Activated CD4-positive, CD25-positive, alpha-beta regulatory T cell treated with anti-CD3 and anti-CD28 coated beads, Interleukin-2, amount 50 U/mL, for 16 hours (primary cell): ENCODE measurements around the gene FEV.

Experiments used
- DNase-seq: peaks from one replicate; pipeline ENCODE4 v3.0.0-alpha.2; 2020; ENCODE audit warnings: low read depth, low spot score

Gene FEV

GRCh38 chr2:218993345-218994315 is 8.6 kb upstream of the FEV start, which contains the start of gene CRYBA2:
TSS of gene CRYBA2 (minus strand) at chr2:218993422. CDS start at chr2:218993176, 246 bp downstream.
- no peak for DNase-seq

DNA sequence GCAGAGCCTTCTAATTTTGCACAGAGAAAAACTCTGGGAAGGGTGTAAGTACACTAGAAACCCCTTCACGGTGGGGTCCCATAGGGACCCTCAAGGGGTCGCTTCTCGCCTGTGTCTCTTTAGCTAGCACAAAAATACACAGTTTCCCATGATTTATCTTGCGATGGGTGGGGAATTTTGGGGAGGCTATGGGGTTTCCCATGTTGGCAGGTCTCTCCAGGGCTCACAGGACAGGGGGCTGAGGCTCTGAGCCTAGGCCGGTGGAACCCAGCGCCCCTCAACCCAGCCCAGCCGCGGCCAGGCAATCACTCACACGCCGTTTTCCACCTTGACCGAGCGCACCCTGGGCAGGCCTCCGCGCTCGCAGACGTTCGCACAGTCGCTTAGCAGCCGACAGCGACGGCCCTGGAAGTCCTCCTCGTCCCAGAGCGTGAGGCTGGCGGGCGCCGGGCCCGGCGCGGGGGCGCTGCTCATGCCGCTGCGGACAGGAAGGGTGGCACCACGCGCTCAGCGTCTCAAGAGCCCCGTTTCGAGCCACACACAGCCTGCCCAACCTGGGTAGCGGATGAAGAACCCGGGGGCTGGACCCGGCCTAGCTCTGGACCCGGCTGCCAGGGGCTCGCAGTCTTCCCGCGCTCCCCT is 7.8 kb upstream of the FEV start:
- DNase-seq = no peak

- no peak for DNase-seq
Observed at GRCh38 chr2:218992196-218992595, 7.2 kb upstream of the FEV start.

DNA sequence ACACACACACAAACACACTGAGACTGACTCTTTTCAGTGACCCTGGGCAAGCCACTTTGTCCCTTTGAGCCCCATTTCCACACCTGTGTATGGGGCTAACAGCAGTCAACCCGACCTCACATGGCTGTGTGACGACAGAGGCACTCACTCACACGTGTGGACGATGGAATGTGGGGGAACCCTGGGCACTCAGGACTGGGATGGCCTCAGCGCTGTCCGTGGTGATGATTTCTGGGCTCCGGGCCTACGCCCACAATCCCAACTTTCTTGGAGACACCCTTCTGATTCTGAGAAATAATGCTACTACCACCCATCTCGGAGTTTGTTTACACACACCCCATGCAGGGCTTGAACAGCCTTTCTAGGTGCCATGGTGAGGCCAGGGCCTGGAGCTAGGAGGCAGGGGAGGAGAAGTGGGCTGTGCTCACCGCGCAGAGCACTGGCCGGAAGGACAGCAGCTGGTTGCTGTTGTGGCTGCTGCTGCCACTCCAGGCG is 6.7 kb upstream of the FEV start:
- no peak for DNase-seq

GRCh38 chr2:218990612-218991011 is 5.6 kb upstream of the FEV start:
- no peak for DNase-seq

- DNase-seq = no peak
Observed at GRCh38 chr2:218990052-218990451, 5.1 kb upstream of the FEV start.

GRCh38 chr2:218988650-218989049 is 3.7 kb upstream of the FEV start:
- no peak for DNase-seq

GRCh38 chr2:218988164-218988563 is 3.2 kb upstream of the FEV start:
- DNase-seq = no peak

DNA sequence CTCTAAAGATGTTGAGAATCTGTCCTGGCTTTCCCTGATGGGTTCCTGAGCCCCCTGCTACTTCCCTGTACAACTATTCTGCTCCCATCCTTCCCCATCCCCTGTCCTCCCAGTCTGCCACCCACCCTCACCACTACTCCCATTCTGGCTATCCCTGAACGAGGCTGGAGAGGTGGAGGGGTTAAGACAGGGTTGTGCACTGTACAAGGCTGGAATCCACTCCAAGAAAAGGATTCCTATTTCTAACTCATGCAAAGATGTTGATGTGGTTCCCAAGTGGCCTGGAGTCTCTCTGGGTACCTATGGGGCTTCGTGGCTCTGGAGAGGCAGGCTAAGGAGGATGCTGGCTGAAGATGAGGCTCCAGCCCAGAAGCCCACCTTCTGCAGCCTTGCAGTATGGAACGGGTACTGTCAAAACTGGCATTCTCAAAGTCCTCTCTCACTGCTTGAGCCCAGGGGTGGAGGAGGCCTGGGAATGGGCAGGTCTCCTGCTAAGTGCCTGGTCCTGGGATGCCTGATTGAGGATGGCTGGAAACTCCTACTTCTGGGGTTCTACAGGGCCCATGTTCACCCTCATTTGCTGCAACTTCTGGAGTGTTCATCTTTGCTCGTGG is 1.3 kb upstream of the FEV start:
- DNase-seq = no peak

- no peak for DNase-seq
Observed at GRCh38 chr2:218985325-218986091, 524 bp upstream of the FEV start.

DNA sequence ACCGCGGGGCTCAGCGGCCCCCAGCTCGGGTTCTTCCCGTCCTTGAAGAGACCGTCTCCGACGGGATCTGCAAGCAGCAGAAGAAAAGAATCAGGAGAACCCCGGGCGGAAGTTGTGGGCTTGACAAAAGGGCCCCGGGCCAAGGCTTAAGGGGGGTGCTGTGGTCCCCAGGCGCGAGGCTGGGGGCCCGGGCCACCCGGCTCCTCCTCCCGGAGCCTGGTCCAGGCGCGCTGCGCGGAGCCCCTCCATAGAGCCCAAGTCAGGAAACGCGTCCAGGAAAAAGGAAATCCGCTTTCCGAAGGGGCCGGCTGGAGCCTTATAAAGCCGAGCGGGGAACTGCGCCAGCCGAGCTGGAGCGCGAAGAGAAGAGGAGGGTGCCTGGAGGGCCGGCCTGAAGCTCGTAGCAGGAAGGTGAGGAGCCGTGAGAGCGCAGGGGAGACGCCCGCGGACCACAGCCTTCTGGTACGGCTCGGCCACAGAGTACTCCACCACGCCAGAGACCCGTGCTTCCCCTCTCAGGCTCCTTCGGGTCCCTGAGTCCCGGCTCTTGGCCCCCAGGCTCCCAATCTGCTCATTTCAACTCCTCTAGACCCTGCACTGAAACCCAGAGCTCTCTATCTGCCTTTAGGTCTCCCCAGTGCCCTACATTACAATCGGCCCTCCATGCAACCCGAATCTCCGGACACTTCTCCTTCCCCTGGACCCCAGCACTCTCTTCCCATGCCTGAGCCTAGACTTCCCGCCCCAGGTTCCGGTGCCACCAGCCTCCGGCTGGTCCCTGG is 554 bp downstream of the FEV start:
- DNase-seq = no peak

GRCh38 chr2:218983934-218984238 is 1.1 kb downstream of the FEV start:
- no peak for DNase-seq

DNA sequence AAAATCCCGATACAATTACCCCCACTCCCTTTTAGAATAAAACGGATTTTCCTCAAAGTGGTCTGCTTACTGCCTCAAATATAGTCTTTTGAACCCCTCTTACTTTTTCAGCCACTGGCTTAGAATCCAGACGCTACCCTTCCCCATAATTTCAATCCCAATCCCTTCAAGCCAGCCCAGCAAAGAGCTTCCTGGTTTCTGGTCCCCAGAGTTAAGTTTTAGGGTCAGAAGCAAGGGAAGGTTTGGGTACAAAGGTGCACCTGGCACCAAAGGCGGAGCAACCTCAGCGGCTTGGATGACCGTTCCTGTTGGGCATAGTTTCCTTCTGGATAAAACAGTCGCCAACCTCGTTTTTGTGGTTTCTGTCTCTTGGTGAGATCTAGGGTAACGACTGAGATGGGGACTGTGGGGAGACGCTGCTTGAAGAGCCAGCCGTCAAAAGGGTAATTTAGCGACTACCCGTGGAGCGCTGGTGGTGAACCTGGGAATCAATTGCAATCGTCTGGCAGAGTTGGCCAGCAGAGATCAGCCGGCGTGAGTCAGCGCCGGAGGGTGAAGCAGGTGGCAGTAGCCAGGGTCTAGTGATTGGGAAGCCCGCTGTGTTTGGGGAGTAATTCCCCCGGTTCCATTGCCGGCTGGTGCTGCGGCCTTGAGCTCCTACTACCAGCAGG is 1.6 kb downstream of the FEV start:
- no peak for DNase-seq

- DNase-seq = no peak
Observed at GRCh38 chr2:218982586-218983262, 2.3 kb downstream of the FEV start.

DNA sequence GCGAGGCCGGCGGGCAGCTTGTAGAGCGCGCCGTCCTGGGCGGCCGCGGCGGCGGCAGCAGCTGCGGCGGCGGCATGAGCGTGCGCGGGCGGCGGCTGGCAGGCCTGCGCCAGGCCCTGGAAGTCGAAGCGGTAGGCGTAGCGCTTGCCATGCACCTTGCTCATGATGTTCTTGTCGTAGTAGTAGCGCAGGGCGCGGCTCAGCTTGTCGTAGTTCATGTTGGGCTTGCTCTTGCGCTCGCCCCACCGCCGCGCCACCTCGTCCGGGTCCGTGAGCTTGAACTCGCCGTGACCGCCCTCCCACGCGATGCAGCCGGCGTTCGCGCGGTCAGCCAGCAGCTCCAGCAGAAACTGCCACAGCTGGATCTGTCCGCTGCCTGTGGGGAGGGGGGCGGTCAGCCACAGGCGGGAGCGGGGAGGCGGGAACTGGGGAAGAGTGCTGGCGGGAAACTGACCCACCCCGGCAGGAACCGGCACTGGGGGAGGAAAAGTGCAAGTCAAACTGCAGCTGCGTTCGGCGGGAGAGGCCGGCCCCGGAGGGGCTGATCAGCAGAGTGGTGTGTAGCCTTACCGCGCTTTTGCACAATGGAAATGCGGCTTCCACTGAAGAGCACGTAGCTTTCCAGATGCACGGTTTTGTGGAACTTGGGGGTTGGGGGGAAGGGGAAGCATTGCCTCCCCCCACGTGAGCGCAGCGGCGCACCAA is 3.0 kb downstream of the FEV start:
- DNase-seq = no peak

DNA sequence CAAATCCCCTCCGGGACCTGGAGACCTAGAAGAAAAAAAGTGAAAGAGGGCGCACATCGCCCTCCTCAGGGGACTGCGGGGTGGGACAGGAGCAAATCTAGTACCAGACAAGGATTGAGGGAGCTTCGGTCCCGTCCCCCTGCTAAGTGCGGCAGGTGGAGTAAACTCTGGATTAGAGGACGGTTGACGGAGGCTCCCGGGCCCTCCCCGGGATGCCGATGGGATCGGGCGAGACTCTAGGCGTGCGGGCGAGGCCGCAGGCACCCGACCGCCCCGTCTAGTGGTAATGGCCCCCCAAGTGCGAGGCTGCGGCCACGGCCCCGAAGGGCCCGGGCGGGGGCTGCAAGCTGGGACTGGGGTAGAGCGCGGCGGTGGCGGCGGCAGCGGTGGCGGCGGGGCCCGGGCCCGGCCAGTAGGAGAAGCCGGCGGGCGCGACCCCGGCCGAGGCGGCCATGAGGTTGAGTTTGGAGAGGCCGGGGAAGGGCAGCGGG is 3.5 kb downstream of the FEV start:
- DNase-seq = no peak

- no peak for DNase-seq
Observed at GRCh38 chr2:218980735-218981389, 4.1 kb downstream of the FEV start.
